Neural cell (in vitro differentiated cells): ENCODE data around the gene NOC4L.

ENCODE experiments used
- CTCF ChIP-seq: fragments of 450-650 bp; IDR thresholded peaks from 2 replicates; pipeline ENCODE4 v1.5.1; 2014; ENCODE audit warnings: antibody characterized with exemption, mild to moderate bottlenecking, moderate library complexity; ENCODE audit not compliant: poor library complexity, severe bottlenecking
- EP300 ChIP-seq: fragments of 450-650 bp; conservative IDR thresholded peaks from 2 replicates; pipeline ENCODE4 v1.6.1; 2014; ENCODE audit warnings: antibody characterized with exemption, mild to moderate bottlenecking, moderate library complexity; ENCODE audit not compliant: poor library complexity, severe bottlenecking
- EZH2 ChIP-seq: fragments of 200-600, 300-800 bp; shearing (Covaris generic), sonication (generic); IDR thresholded peaks from 2 replicates; pipeline ENCODE4 v1.6.1; 2014; ENCODE audit warnings: antibody characterized with exemption, low read length, borderline replicate concordance, mild to moderate bottlenecking; ENCODE audit not compliant: insufficient read depth, poor library complexity, severe bottlenecking
- MXI1 ChIP-seq: fragments of 450-650 bp; conservative IDR thresholded peaks from 2 replicates; pipeline ENCODE4 v1.6.1; 2014; ENCODE audit warnings: antibody characterized with exemption, mild to moderate bottlenecking; ENCODE audit not compliant: poor library complexity, severe bottlenecking
- RAD21 ChIP-seq: fragments of 450-650 bp; conservative IDR thresholded peaks from 2 replicates; pipeline ENCODE4 v1.6.1; 2014; ENCODE audit warnings: antibody characterized with exemption, mild to moderate bottlenecking, moderate library complexity
- REST ChIP-seq: IDR thresholded peaks from 2 replicates; pipeline ENCODE4 v1.6.1; 2012; ENCODE audit warnings: borderline replicate concordance
- TAF1 ChIP-seq: IDR thresholded peaks from 2 replicates; pipeline ENCODE4 v1.6.1; 2012; ENCODE audit warnings: low read depth

- no peak for TF ChIP-seq TAF1
- no peak for TF ChIP-seq EZH2
- no peak for TF ChIP-seq CTCF
- no peak for TF ChIP-seq REST
- no peak for TF ChIP-seq EP300
- no peak for TF ChIP-seq RAD21
- no peak for TF ChIP-seq MXI1
These were observed 30.0 kb downstream of the NOC4L start for GRCh38 chr12:132174015-132174838.
